A172 (cell line): ENCODE measurements around the gene DOCK8. TPM values are rescaled to one million over a fixed set of nuclear protein-coding genes. Genes with fewer than 3 reads are reported as not detected.

Source experiments
- DNase-seq: peaks from one replicate; pipeline ENCODE4 v3.0.0-alpha.2; 2015; ENCODE audit warnings: low spot score
- total RNA-seq: library from RNA; depleted of rRNA; stranded (reverse); fragments of >200 nt; shearing (Covaris generic); gene quantifications from 2 replicates; pipeline ENCODE4 v1.2.3, GENCODE V29; 2014

DOCK8 gene
- total RNA-seq, 1 experiment from 2014 or later = not detected

- DNase-seq = no peak
These were observed 199.9 kb downstream of the DOCK8 start for GRCh38 chr9:414595-414994.

- DNase-seq = peak; percentile 43
These were observed 205.0 kb downstream of the DOCK8 start for GRCh38 chr9:419571-420171.

DNA sequence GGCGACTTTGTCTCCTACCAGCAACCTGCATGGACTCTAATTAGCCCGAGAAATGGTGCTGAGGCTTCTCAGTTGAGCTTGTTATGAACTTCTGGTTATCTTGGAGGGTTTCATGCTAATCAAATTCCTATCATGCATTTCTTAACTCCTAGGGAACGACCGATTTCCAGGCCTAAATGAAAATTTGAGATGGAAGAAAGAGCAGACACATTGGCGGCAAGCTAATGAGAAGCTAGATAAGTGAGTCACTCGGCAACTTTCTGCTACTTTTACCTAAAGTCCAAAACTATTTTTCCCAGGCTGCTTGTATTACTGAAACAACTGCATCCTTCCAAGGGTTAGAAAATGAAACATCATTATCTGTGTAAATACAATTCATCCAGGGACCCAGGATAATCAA is 207.2 kb downstream of the DOCK8 start:
- no peak for DNase-seq

DNA sequence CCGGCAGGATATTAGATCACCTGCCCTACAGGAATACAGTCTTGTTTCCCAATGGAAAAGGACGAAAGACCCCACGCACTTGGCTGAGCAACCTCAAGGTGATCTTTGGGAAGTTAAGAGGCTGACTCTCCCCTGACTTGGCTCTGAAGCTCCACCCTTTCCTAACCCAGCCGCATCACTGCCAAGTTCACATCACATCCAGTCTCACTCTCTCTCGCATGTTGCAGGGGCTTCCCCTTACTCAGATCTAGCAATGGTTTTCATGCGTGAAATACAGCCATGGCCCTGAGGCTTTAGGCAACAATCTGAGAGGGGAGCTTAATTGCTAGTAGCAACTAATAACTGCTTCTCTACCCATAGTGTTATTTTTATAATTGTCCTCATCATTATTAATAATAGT is 211.6 kb downstream of the DOCK8 start:
- no peak for DNase-seq

GRCh38 chr9:426976-427375 is 212.3 kb downstream of the DOCK8 start:
- DNase-seq = no peak

GRCh38 chr9:431701-432100 is 217.0 kb downstream of the DOCK8 start:
- DNase-seq = no peak

DNA sequence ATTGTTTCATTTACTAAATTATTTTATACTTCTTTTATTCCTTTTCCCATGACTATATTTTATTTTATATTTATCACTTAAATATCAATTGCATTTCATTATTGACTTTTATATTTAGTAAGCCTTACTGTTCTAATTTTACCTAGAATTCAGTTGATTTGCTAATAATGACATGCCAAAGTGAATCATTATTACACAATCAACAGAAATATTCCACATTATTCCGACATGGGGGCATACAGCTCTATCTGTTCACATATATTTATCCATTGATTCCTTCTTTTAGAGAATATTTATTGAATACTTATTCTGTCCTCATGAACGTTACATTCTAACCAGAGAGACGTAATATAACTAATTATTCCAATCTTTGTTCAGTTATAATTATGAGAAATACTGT is 221.8 kb downstream of the DOCK8 start:
- no peak for DNase-seq

DNA sequence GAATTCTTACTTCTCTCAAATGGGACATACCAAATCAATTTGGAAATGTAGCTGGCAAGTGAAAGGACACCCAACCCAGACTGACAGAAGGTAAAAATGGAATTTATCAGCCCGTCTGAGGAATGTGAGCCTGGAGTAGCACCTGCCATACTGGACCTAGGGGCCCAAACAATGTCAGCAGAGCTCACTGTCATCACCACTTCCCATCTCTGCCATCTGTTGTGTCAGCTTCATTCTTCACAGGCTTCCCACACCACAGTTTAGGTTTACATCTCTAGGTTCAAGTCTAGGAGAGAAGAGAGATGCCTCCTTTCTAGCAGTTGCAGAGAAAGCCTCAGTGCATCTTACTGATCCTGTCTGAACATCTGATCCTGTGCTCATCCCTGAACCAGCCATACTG is 222.4 kb downstream of the DOCK8 start:
- DNase-seq = no peak

DNA sequence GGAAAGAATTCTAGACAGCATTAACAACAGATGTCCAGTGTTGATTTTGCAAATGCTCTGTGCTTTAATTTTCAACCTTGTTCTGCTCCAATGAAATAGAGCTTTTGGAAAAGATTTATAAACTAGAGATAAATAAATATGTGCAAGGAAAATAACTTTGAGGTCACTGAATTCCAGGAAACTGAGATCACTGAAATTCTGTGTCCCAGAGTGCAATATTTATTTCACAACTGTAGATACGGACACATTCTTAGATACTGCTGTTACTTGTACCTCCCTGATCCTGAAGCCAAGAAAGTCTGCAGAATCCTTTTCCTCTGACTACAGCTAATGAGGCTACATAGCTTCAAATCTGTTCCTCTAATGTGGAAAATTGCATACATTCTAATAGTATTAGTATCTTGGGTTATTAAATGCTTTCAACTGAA is 222.9 kb downstream of the DOCK8 start:
- DNase-seq = peak; percentile 51

DNA sequence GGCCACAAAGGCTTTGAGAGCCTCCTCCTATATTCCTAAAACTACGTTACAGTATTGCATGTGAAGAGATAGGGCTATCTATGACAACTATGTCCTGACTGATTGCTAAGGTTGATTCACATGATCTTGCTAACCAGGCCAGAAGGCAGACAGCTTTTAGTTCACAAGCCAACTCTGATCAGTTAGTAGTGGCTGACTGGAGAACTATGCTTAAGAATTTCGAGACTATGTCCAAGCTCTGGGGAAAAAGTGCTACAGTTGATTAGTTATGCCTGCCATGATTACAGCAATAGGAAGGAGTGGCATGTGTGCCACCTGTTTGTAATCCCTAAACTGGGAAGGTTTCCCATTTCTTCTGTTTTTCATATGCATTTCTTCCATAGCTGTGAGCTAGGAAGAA is 223.4 kb downstream of the DOCK8 start:
- peak; percentile 10 for DNase-seq

GRCh38 chr9:438961-439768 is 224.5 kb downstream of the DOCK8 start:
- DNase-seq = no peak

DNA sequence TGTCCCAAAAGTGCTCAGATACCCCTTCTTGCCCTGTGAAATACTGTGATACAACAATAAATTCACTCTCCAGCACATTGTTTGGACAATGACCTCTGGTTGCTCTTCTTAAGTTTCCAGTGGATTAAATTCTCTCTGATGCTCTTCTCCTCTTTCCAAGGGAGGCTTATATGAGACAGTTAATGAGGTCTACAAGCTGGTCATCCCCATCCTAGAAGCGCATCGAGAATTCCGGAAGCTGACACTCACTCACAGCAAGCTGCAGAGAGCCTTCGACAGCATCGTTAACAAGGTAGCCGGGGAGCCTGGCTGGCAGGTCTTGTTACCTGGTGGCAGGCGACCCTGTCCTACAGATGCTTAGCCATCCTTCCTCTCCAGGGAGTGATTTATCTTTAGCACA is 226.5 kb downstream of the DOCK8 start:
- no peak for DNase-seq

GRCh38 chr9:444528-444927 is 229.9 kb downstream of the DOCK8 start:
- peak; percentile 31 for DNase-seq

- peak; percentile 7 for DNase-seq
These were observed 230.4 kb downstream of the DOCK8 start for GRCh38 chr9:445033-445432.

- no peak for DNase-seq
These were observed 231.5 kb downstream of the DOCK8 start for GRCh38 chr9:446074-446699.

GRCh38 chr9:447230-448025 is 232.8 kb downstream of the DOCK8 start:
- peak; percentile 89 for DNase-seq

DNA sequence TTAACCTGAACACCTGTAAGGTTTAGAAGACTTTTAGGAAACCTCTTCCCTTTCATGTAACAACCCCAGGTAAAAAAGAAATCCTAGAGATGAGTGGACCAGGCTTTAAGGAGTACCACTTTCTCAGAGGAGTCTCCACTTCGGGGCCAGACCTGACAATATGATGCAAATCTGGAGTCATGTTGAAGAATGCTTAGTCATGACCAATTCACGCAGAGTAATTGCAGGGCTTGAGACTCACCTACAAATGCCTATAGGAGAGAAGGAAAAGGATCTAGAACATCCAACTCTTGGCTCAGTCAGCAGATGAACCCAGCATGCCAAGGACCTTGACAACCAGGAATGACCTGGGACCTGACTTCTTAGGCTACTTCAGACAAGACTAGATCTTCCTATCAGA is 235.4 kb downstream of the DOCK8 start:
- DNase-seq = no peak

- no peak for DNase-seq
These were observed 235.9 kb downstream of the DOCK8 start for GRCh38 chr9:450561-450960.

- no peak for DNase-seq
These were observed 239.2 kb downstream of the DOCK8 start for GRCh38 chr9:453832-454231.

GRCh38 chr9:456365-456764 is 241.7 kb downstream of the DOCK8 start:
- no peak for DNase-seq

GRCh38 chr9:458590-458989 is 243.9 kb downstream of the DOCK8 start:
- no peak for DNase-seq
